Loucy (cell line): Measurements from ENCODE around the gene NUTM2F.
"Not testable (repeated sequence)": the region's sequence is repeated elsewhere in the genome, so short reads cannot be mapped to it uniquely, and the experiment has no call there.

Experiments used
- H2AFZ ChIP-seq: fragments of 200-600 bp; sonication (generic); 2 replicates; pipeline ENCODE4 v1.6.0; 2016; ENCODE audit warnings: antibody characterized with exemption, mild to moderate bottlenecking, low read length, moderate library complexity
- H3F3A ChIP-seq: fragments of 200-600 bp; 2 replicates; pipeline ENCODE4 v1.6.0; 2016; ENCODE audit warnings: antibody characterized with exemption, low read depth, mild to moderate bottlenecking
- H3K27me3 ChIP-seq: fragments of 200-600 bp; sonication (generic); 2 replicates; pipeline ENCODE4 v1.6.1; 2014; ENCODE audit warnings: low read length, mild to moderate bottlenecking; ENCODE audit not compliant: insufficient read depth, poor library complexity, severe bottlenecking
- H3K36me3 ChIP-seq: fragments of 200-600 bp; sonication (generic); 2 replicates; pipeline ENCODE4 v1.6.1; 2016; ENCODE audit warnings: low read length; ENCODE audit not compliant: insufficient read depth
- H3K4me1 ChIP-seq: fragments of 200-600 bp; sonication (generic); 2 replicates; pipeline ENCODE4 v1.5.1; 2014; ENCODE audit warnings: low read length, mild to moderate bottlenecking; ENCODE audit not compliant: insufficient read depth, poor library complexity, severe bottlenecking
- H3K4me2 ChIP-seq: fragments of 200-600 bp; sonication (generic); 2 replicates; pipeline ENCODE4 v1.6.0; 2014; ENCODE audit warnings: antibody characterized with exemption, low read length, low read depth, mild to moderate bottlenecking; ENCODE audit not compliant: poor library complexity, severe bottlenecking
- H3K4me3 ChIP-seq: fragments of 200-600 bp; sonication (generic); 2 replicates; pipeline ENCODE4 v1.5.1; 2014; ENCODE audit warnings: low read length, mild to moderate bottlenecking, mixed read lengths; ENCODE audit not compliant: poor library complexity, severe bottlenecking
- H3K79me2 ChIP-seq: fragments of 200-600 bp; sonication (generic); 2 replicates; pipeline ENCODE4 v1.6.1; 2014; ENCODE audit warnings: low read length; ENCODE audit not compliant: insufficient read depth
- H3K9ac ChIP-seq: fragments of 200-600 bp; sonication (generic); 2 replicates; pipeline ENCODE4 v1.6.0; 2014; ENCODE audit warnings: mild to moderate bottlenecking, low read depth, low read length, moderate library complexity; ENCODE audit not compliant: poor library complexity, severe bottlenecking
- H3K9me2 ChIP-seq: fragments of 200-600 bp; sonication (generic); replicated peaks from 2 replicates; pipeline ENCODE4 v1.6.1; 2016; ENCODE audit warnings: low read depth, low read length, mixed read lengths
- H3K9me3 ChIP-seq: fragments of 200-600 bp; sonication (generic); 2 replicates; pipeline ENCODE4 v1.6.1; 2014; ENCODE audit warnings: mild to moderate bottlenecking, antibody characterized with exemption, low read length, low read depth; ENCODE audit not compliant: insufficient read depth
- H4K20me1 ChIP-seq: fragments of 200-600 bp; sonication (generic); 2 replicates; pipeline ENCODE4 v1.6.0; 2014; ENCODE audit warnings: antibody characterized with exemption, low read length, mild to moderate bottlenecking; ENCODE audit not compliant: insufficient read depth, poor library complexity, severe bottlenecking

NUTM2F gene

GRCh38 chr9:94338723-94339122, 10.3 kb upstream of the NUTM2F start:
- H3K4me2 ChIP-seq, H3K9ac ChIP-seq, H3F3A ChIP-seq, H3K4me3 ChIP-seq, H3K36me3 ChIP-seq, H3K79me2 ChIP-seq, H4K20me1 ChIP-seq, H3K4me1 ChIP-seq, H3K9me2 ChIP-seq, H3K9me3 ChIP-seq, H3K27me3 ChIP-seq, H2AFZ ChIP-seq: not testable (repeated sequence)

GRCh38 chr9:94336445-94336844, 8.0 kb upstream of the NUTM2F start:
- not testable (repeated sequence) for H3K9ac ChIP-seq, H3K27me3 ChIP-seq, H2AFZ ChIP-seq, H3K79me2 ChIP-seq, H3F3A ChIP-seq, H3K9me3 ChIP-seq, H4K20me1 ChIP-seq, H3K4me2 ChIP-seq, H3K4me1 ChIP-seq, H3K9me2 ChIP-seq, H3K36me3 ChIP-seq, H3K4me3 ChIP-seq

GRCh38 chr9:94325583-94325982, 2.9 kb downstream of the NUTM2F start:
- not testable (repeated sequence) for H4K20me1 ChIP-seq, H3K4me1 ChIP-seq, H3K4me2 ChIP-seq, H3K27me3 ChIP-seq, H3K36me3 ChIP-seq, H3K4me3 ChIP-seq, H3K79me2 ChIP-seq, H3K9me2 ChIP-seq, H2AFZ ChIP-seq, H3K9ac ChIP-seq, H3F3A ChIP-seq, H3K9me3 ChIP-seq

- H3K4me3 ChIP-seq, H3K9ac ChIP-seq, H3K9me2 ChIP-seq, H3K4me2 ChIP-seq, H2AFZ ChIP-seq, H3K36me3 ChIP-seq, H4K20me1 ChIP-seq, H3K9me3 ChIP-seq, H3F3A ChIP-seq, H3K4me1 ChIP-seq, H3K79me2 ChIP-seq, H3K27me3 ChIP-seq: not testable (repeated sequence)
Observed at GRCh38 chr9:94323153-94323798, 5.2 kb downstream of the NUTM2F start.

- H3K9me3 ChIP-seq, H3K36me3 ChIP-seq, H3K79me2 ChIP-seq, H3K4me2 ChIP-seq, H3K9me2 ChIP-seq, H3F3A ChIP-seq, H3K4me3 ChIP-seq, H2AFZ ChIP-seq, H3K9ac ChIP-seq, H3K4me1 ChIP-seq, H4K20me1 ChIP-seq, H3K27me3 ChIP-seq: not testable (repeated sequence)
Observed at GRCh38 chr9:94322342-94322940, 6.0 kb downstream of the NUTM2F start.

- H3K36me3 ChIP-seq, H4K20me1 ChIP-seq, H3K9me3 ChIP-seq, H3K4me2 ChIP-seq, H3F3A ChIP-seq, H3K4me1 ChIP-seq, H3K4me3 ChIP-seq, H3K27me3 ChIP-seq, H3K9ac ChIP-seq, H3K9me2 ChIP-seq, H3K79me2 ChIP-seq, H2AFZ ChIP-seq: not testable (repeated sequence)
Observed at GRCh38 chr9:94317949-94318657, 10.3 kb downstream of the NUTM2F start.

- H3K4me2 ChIP-seq, H3K4me3 ChIP-seq, H3F3A ChIP-seq: not testable (repeated sequence)
Observed at GRCh38 chr9:94316236-94316635, 12.2 kb downstream of the NUTM2F start.

More at GRCh38 chr9:94316236-94316635, 12.2 kb downstream of the NUTM2F start:
- H3K9ac ChIP-seq, H2AFZ ChIP-seq, H4K20me1 ChIP-seq, H3K27me3 ChIP-seq, H3K9me2 ChIP-seq, H3K79me2 ChIP-seq, H3K36me3 ChIP-seq, H3K9me3 ChIP-seq, H3K4me1 ChIP-seq: not testable (repeated sequence)
